ENCODE data around the gene NFU1. TPM values are rescaled to one million over a fixed set of nuclear protein-coding genes. Genes with fewer than 3 reads are reported as not detected.

NFU1 gene
- total and polyA plus RNA-seq, 2 of the 8 experiments (the other 6 are each of a cell fraction or from before 2014, with no cell fraction given) = 18.4 to 45.5 TPM

DNA sequence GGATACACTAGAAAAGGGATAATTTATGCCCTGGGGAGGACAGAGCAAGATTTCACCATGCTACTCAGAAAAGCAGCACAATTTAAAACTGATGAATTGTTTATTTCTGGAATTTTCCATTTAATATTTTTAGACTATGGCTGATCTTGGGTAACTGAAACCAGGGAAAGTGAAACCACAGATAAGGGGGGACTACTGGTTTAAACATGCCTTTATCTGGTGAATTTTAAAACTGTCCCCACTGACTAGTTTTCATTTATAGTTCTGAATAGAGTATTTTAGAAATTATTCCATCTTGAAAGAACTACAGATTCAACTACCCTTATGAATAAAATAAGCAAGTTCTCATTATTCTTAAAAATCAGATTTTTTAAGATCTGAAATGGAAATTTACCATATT, 15.0 kb downstream of the NFU1 start:
- Histone ChIP-seq H3K23ac (ENCODE audit: insufficient read length) (no peak overlapping the region), H3K9ac (replicated peaks in 1 of 4; ENCODE audit: extremely low read depth in 1 of 4, low read depth in 3 of 4, low read length in 3 of 4) (no peak overlapping the region), H4K91ac (replicated peaks; ENCODE audit: insufficient read length, low read length) (no peak overlapping the region), H3K14ac (ENCODE audit: insufficient read length) (no peak overlapping the region), H3K4ac (replicated peaks; ENCODE audit: insufficient read length, low read depth, low read length) (no peak overlapping the region), H3K4me2 (ENCODE audit: insufficient read depth in 1 of 2, low read depth in 2 of 2, low read length in 2 of 2) (no peak overlapping the region), H2BK12ac (ENCODE audit: low read depth, low read length) (no peak overlapping the region), H4K20me1 (replicated peaks in 1 of 2; ENCODE audit: control insufficient read depth in 1 of 2, insufficient read depth in 2 of 2, low read length in 2 of 2) (no peaks in the 10 kb centered on the region), H3K4me3 (ENCODE audit: extremely low read depth in 1 of 4, insufficient read depth in 2 of 4, low read depth in 3 of 4, low read length in 4 of 4) (no peak overlapping the region), H3K27me3 (replicated peaks in 1 of 4; ENCODE audit: control insufficient read depth in 3 of 4, extremely low read depth in 1 of 4, insufficient read depth in 3 of 4, low read length in 3 of 4) (no peaks in the 10 kb centered on the region), H4K8ac (ENCODE audit: extremely low read depth, insufficient read depth, low read length) (no peak overlapping the region), H3K56ac (replicated peaks; ENCODE audit: insufficient read length, low read depth, low read length) (no peak overlapping the region), H2BK5ac (ENCODE audit: low read depth, low read length) (no peak overlapping the region), H3K79me2 (ENCODE audit: control insufficient read depth in 1 of 2, insufficient read depth in 2 of 2, low read length in 2 of 2) (no peaks in the 10 kb centered on the region), H3K9me3 (ENCODE audit: insufficient read depth in 2 of 2, low read depth in 1 of 2, low read length in 1 of 2) (no peaks in the 10 kb centered on the region), H3K18ac (ENCODE audit: extremely low read depth, low read length) (no peak overlapping the region), H3K36me3 (ENCODE audit: control insufficient read depth in 2 of 4, insufficient read depth in 4 of 4, low read length in 3 of 4) (peaks cover 0 to 12% (median 3%) of the 10 kb centered on the region in 4 experiments; a peak in 3 of 8 replicates), H3K79me1 (ENCODE audit: low read depth, low read length) (no peaks in the 10 kb centered on the region), H4K5ac (ENCODE audit: insufficient read length, low read depth, low read length) (no peak overlapping the region), H2BK15ac (ENCODE audit: low read length) (no peak overlapping the region), H3K4me1 (replicated peaks in 1 of 4; ENCODE audit: control insufficient read depth in 3 of 4, insufficient read depth in 4 of 4, low read length in 3 of 4) (no peaks in the 10 kb centered on the region), H3K27ac (ENCODE audit: low read depth, low read length) (no peak overlapping the region), H3K23me2 (ENCODE audit: low read depth, low read length) (no peaks in the 10 kb centered on the region; the same call in 1 of the 2 replicates), H2AFZ (ENCODE audit: low read length) (no peak overlapping the region), H2BK120ac (replicated peaks; ENCODE audit: low read depth, low read length) (no peak overlapping the region), H2BK20ac (ENCODE audit: low read length) (no peak overlapping the region), H2AK5ac (ENCODE audit: low read depth, low read length) (no peak overlapping the region)
- ChIA-PET POLR2A (ENCODE audit: partially characterized antibody) (interaction anchor here (1.9 kb wide), 1 partner anchor 15 kb away, joined by 7 read pairs; the partner anchor contains the start of gene NFU1), CTCF (ENCODE audit: partially characterized antibody) (no interaction called here)
- FAIRE-seq = no peak
- TF ChIP-seq TBP (IDR thresholded peaks at IDR 0.05; ENCODE audit: low read depth, low read length) = no peak
- no peak for TF ChIP-seq FOSL1 (IDR thresholded peaks at IDR 0.05; ENCODE audit: insufficient read depth, low read depth, low read length)
- TF ChIP-seq NRF1 (IDR thresholded peaks at IDR 0.05; ENCODE audit: low read depth, low read length) = no peak
- TF ChIP-seq HDAC2 (IDR thresholded peaks at IDR 0.05; ENCODE audit: borderline replicate concordance in 1 of 2, low read depth in 2 of 2, low read length in 2 of 2) = no peak
- no peak for TF ChIP-seq SP4 (IDR thresholded peaks at IDR 0.05; ENCODE audit: low read length)
- TF ChIP-seq, protein P1, sequence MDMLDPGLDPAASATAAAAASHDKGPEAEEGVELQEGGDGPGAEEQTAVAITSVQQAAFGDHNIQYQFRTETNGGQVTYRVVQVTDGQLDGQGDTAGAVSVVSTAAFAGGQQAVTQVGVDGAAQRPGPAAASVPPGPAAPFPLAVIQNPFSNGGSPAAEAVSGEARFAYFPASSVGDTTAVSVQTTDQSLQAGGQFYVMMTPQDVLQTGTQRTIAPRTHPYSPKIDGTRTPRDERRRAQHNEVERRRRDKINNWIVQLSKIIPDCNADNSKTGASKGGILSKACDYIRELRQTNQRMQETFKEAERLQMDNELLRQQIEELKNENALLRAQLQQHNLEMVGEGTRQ (IDR thresholded peaks at IDR 0.05; ENCODE audit: low read length) = no peak
- TF ChIP-seq SIRT6 (IDR thresholded peaks at IDR 0.05; ENCODE audit: low read length) = no peak
- TF ChIP-seq, protein P2, sequence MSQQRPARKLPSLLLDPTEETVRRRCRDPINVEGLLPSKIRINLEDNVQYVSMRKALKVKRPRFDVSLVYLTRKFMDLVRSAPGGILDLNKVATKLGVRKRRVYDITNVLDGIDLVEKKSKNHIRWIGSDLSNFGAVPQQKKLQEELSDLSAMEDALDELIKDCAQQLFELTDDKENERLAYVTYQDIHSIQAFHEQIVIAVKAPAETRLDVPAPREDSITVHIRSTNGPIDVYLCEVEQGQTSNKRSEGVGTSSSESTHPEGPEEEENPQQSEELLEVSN (IDR thresholded peaks at IDR 0.05) = no peak
- no peak for TF ChIP-seq BRCA1 (IDR thresholded peaks at IDR 0.05; ENCODE audit: low read depth, low read length)
- TF ChIP-seq TAF7 (optimal IDR thresholded peaks at IDR 0.05; ENCODE audit: borderline replicate concordance, low read depth, low read length) = no peak
- TF ChIP-seq CTBP2 (IDR thresholded peaks at IDR 0.05; ENCODE audit: borderline replicate concordance, insufficient read depth, insufficient read length, low read length) = no peak
- TF ChIP-seq SIN3A (conservative IDR thresholded peaks at IDR 0.05 in 1 of 2, IDR thresholded peaks at IDR 0.05 in 1 of 2; ENCODE audit: low read depth in 1 of 2, low read length in 2 of 2) = no peak
- no peak for DNase-seq (ENCODE audit: low read depth in 1 of 2, low spot score in 2 of 2)
